Activated CD8-positive, alpha-beta memory T cell treated with anti-CD3 and anti-CD28 coated beads for 36 hours (primary cell): ENCODE results near the gene WDR54. TPM values are rescaled to one million over a fixed set of nuclear protein-coding genes. Genes with fewer than 3 reads are reported as not detected.

Experiments
- CTCF ChIA-PET: fragments of 350-600 bp; sonication (Branson Sonifier 250); formaldehyde crosslinking; loops from one replicate; lab custom pipeline; 2021; ENCODE audit warnings: antibody characterized with exemption; lab: Charles Lee
- POLR2A ChIA-PET: fragments of 350-600 bp; sonication (Branson Sonifier 250); formaldehyde crosslinking; loops from one replicate; lab custom pipeline; 2021; ENCODE audit warnings: antibody characterized with exemption; lab: Charles Lee
- total RNA-seq, 2 experiments: library from RNA; stranded (reverse); gene quantifications; one replicate each; pipeline ENCODE4 v1.2.3, GENCODE V29; 2021

Gene WDR54
- total RNA-seq, 2 experiments from 2014 or later = 101 to 102 TPM

DNA sequence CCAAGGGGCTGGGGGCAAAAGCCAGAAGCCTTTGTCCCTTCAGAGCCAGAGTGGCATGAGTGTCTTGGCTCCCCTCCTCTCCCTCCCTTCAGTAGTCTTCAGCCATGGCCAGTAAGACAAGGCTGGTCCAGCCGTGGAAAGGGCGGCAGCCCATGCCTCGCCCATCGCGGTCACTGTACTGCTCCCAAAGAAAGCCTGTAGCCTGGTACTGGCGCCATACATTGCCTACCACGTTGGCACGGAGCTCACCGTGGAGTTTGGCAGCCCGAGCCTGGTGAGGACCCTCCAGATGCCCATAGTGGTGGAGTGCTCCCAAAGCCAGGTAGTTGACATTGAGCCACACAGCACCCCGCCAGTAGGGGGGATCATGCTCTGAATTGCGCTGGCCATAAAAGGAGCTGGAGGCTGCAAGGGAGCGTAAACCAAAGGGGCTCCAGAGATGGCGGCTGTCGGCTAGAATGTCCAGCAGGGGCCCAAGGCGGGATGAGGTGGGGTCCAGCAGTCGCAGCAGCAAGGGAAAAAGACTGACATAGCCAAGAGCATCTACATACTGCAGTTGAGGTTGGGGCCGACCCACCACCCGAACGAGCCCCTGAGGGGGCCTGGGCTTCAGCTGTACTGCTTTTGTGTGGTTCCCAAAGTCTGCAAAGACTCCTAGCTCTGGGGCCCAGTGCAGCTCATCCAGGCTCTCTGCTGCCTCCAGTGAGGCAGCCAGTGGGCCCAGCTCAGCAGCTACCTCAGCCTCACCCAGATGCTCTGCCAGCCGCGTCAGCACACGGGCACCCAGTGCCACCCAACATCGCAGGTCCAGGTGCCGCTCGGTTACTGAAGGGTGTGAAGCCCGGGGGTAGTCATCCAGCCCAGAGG lies 39.9 kb downstream of the WDR54 start:
- ChIA-PET CTCF (interaction anchor here (0.8 kb wide), 1 partner anchor 27 kb away, joined by 3 read pairs; no protein-coding TSS in a partner anchor), POLR2A (interaction anchor here (0.5 kb wide), 1 partner anchor 282 kb away, joined by 4 read pairs; no protein-coding TSS in a partner anchor)

DNA sequence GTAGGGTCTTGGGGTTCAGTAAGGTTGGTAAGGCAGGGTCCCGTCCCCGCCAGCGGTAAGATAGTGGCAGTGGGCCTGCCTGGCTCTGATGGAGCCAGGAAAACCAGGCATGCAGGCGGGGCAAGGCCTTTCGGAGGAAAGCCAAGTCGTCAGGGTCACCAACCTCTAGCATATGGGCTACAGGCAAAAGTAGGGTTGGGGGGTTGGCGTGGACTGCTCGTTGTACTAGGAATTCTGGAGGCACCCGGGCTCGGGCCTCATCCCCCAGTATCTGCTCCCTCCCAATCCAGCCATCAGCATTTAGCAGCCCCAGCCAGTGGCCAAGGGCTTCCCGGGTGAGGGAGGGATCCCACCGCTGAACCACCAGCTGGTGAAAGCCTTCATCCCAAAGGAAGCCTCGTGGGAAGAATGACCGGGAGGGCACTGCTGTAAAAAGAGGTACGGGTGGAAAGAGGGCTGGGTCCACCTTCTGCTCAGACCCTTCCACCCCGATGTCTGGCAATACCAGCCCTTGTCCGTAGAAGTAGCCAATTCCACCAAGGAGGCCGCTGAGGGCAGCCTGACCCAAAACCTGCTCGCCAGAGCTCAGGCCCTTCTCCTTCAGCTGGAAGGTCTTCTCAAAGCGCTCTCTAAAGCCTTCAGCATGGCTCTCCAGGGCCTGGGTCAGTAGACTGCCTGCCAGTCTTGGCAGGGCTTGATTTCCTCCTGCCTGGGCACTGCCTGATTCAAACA lies 40.7 kb downstream of the WDR54 start:
- POLR2A ChIA-PET = interaction anchor here (0.5 kb wide), 1 partner anchor 283 kb away, joined by 4 read pairs; no protein-coding TSS in a partner anchor
- CTCF ChIA-PET = no interaction called here

DNA sequence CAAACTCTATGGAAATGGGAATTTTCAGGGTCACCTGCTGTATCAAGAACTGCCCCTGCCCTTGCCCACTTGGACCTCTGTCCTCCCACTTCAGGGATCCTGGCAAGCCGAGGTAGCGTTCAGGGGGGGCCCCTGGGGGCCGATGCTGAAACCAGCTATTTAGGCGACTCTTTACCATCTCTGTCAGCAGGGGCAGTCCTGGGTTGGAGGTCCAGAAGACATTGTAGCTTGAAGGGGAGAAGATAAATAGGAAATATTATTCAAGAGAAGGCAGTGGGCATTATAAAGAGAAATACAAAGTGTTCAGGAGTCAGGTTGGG lies 41.2 kb downstream of the WDR54 start:
- ChIA-PET POLR2A (no interaction called here), CTCF (no interaction called here)

DNA sequence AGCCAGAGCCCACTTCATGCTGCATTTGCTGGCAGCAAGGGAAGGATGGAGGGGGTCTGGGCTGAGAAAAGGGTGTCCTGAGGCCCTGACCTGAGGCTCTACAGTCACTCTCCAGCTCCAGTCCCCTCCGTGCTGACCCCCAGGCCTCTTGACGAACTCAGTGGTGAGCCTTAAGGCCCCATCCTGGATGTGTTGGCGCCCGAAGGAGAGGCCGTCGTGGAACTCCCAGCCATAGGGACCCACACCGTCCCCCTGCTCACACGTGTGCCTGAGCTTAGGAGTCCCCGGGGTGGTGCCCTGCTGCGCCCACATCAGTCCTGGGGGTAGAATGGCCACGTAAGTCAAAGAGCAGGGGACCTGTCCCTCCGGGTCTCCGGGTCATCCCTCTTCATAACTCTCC lies 42.9 kb downstream of the WDR54 start:
- ChIA-PET POLR2A (interaction anchor here (1.6 kb wide), 1 partner anchor 18 kb away, joined by 3 read pairs; the partner anchor contains the start of gene CCDC142), CTCF (interaction anchor here (1.2 kb wide), 1 partner anchor 90 kb away, joined by 6 read pairs; the partner anchor contains the start of gene LOXL3)

DNA sequence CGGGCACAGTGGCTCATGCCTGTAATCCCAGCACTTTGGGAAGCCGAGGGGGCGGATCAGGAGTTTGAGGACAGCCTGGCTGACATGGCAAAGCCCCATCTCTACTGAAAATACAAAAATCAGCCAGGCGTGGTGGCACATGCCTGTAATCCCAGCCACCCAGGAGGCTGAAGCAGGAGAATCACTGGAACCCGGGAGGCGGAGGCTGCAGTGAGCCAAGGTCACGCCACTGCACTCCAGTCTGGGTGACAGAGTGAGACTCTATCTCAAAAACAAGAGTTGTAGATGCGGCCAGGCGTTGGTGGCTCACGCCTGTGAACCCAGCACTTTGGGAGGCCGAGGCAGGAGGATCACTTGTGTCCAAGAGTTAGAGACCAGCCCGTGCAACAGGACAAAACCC lies 49.2 kb downstream of the WDR54 start:
- POLR2A ChIA-PET = interaction anchor here (0.6 kb wide), 1 partner anchor 19 kb away, joined by 5 read pairs; no protein-coding TSS in a partner anchor
- CTCF ChIA-PET = interaction anchor here (0.6 to 4.0 kb wide), 3 partner anchors 11 to 78 kb away, joined by 3 to 34 read pairs (median 3); partner anchors contain the start of genes CCDC142 and TTC31

DNA sequence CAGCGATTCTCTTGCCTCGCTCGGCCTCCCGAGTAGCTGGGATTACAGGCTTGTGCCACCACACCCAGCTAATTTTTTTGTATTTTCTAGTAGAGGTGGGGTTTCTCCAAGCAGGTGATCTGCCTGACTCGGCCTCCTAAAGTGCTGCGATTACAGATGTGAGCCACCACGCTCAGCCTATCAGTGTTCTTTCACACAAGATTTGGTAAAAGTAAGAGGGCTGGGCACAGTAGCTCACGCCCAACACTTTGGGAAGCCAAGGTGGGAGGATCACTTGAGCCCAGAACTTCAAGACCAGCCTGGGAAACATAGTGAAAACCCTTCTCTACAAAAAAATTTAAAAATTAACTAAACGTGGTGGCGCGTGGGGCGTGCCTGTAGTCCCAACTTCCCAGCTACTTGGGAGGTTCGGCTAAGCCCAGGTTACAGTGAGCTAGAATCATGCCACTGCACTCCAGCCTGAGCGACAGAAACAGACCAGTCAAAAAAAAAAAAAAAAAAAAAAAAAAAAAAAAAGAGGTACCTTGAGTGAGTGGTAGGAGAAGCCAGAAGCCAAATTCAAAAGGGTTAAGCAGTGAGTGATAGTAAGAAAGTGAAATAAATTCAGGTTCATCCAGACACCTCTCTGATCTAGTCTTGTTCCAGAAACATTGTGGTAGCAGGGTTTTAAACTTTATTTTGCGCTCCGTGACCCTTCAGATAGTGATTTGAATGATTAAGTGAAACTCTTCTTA lies 50.0 kb downstream of the WDR54 start:
- CTCF ChIA-PET = interaction anchor here (0.6 to 4.0 kb wide), 3 partner anchors 10 to 79 kb away, joined by 3 to 34 read pairs (median 3); partner anchors contain the start of genes CCDC142 and TTC31
- POLR2A ChIA-PET = interaction anchor here (0.7 to 2.6 kb wide), 3 partner anchors 13 to 107 kb away, joined by 7 to 13 read pairs (median 7); partner anchors contain the start of gene WBP1

DNA sequence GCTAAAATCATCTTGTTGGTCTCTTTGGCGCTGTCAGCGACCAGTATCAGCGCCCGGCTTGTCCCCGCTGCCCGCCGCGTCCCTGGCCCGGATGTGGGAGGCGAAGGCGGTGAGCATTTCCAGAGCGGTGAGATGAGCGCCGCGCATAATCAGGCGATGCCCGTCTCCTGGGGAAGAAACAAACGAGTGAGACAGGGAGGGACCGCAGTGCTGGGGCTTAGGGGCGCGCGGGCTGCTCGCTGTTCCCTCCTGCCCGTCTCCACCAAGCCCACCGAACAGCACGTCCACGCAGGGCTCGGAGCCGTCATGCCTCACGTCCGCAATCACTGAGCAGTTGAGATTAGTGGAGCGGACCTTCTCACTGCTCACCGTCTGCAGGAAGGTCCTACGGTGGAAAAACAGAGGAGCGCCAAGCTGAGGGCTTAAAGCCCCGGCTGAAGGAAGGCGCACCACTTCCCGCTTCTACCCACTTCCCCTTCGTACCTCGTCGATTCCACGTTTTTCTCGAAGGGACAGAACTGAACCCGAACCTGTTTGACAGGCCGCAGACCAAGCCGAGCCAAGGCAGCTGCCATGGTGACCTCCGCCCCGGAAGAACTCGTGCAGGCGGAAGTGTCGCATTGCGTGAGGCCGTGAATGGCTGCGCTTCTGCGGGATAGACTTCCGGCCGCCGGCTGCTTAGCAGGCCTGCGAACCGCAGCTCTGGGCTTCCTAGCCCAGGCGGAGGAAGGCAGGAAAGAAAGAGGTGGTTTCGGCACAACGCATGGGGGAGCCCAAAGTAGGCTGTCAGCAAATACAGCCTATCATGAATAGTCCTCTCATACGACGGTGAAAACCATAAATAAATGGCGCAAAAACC lies 50.8 kb downstream of the WDR54 start, which contains the start of gene MRPL53:
Gene MRPL53 (minus strand): TSS at position 595 of the 859 bp plus-strand sequence. CDS start 20 bp downstream, at position 575.
- CTCF ChIA-PET = interaction anchor here (0.7 to 4.0 kb wide), 3 partner anchors 9 to 61 kb away, joined by 3 to 34 read pairs (median 7); partner anchors contain the start of genes AUP1, CCDC142, HTRA2 and TTC31

DNA sequence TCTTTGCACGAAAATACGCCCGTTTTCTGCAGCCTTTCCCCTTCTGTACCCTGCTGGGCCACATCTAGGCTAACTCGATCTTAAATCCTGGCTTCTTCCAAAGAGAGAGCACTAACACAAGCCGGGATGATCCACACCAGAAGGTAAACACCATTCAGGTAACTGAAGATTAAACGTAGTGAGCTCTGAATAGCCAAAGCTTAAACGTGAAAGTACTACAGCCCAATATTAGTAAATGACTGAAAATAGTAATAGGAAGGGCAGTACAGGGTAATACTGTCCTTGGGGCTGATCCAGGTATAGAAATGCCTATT lies 51.4 kb downstream of the WDR54 start:
- CTCF ChIA-PET = interaction anchor here (0.7 to 4.0 kb wide), 3 partner anchors 9 to 60 kb away, joined by 3 to 34 read pairs (median 7); partner anchors contain the start of genes AUP1, CCDC142, HTRA2 and TTC31
- POLR2A ChIA-PET = interaction anchor here (1.0 to 2.6 kb wide), 4 partner anchors 9 to 56 kb away, joined by 3 to 13 read pairs (median 6); partner anchors contain the start of genes AUP1, CCDC142, HTRA2 and WBP1

More for the DNA sequence above, 50.8 kb downstream of the WDR54 start, which contains the start of gene MRPL53:
- POLR2A ChIA-PET = interaction anchor here (1.0 to 2.6 kb wide), 5 partner anchors 10 to 57 kb away, joined by 3 to 13 read pairs (median 7); partner anchors contain the start of genes AUP1, CCDC142, HTRA2 and WBP1

DNA sequence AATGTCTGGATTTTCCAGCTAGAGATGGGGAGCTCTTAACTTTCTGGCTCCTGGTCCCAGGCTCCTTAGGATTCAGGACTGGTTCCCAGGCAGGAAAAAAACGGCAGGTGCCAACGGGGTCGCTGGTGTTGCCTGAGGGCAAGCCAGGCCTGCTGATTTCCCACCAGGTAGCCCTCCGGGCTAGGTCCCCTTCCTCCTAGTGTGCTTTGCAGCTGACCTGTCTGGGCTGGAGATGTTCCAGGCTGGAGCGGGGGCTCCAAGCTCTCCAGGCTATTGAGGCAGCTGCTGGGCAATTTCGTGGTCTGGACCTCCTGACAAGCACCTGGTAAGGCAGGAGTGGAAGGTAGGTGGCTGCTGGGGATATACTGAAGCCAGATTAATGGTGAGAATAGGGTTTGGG lies 53.0 kb downstream of the WDR54 start:
- POLR2A ChIA-PET = interaction anchor here (0.7 kb wide), 2 partner anchors 26 to 56 kb away, joined by 4 to 10 read pairs; no protein-coding TSS in a partner anchor
- CTCF ChIA-PET = interaction anchor here (0.7 to 4.0 kb wide), 4 partner anchors 7 to 55 kb away, joined by 3 to 34 read pairs (median 5); partner anchors contain the start of genes AUP1, CCDC142, HTRA2 and TTC31

DNA sequence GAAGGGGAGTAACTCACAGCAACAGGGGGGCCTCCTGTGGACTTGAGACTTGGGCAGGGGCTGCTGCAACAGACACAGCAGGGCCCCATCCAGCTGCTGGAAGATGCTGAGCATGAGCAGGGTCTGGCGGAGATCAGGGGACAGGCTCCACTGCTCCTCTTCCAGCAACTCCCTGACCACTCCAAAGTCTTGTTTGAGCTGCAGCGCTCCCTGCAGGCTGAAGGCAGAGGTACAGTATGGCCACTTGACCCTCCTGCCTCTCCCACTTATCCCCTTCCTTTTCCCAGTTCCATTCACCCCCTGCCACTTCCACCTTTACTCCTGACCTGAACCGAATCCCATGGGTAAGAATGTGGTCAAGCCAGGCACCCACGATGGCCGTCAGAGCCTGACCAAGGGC lies 53.4 kb downstream of the WDR54 start:
- ChIA-PET CTCF (interaction anchor here (1.3 to 2.4 kb wide), 2 partner anchors 34 to 55 kb away, joined by 3 to 7 read pairs; partner anchors contain the start of genes AUP1 and HTRA2), POLR2A (interaction anchor here (0.6 kb wide), 1 partner anchor 23 kb away, joined by 5 read pairs; no protein-coding TSS in a partner anchor)

Other genes starting within 250 kb of the WDR54 start
- gene MOB1A, start 242.9 kb upstream of the WDR54 start, total RNA-seq = 100 to 1,000 TPM; 157 to 164 TPM
- 100 to 1,000 TPM; 463 to 467 TPM for gene MTHFD2, start 223.1 kb upstream of the WDR54 start, total RNA-seq
- gene SLC4A5, start 78.3 kb upstream of the WDR54 start, total RNA-seq = 1 to 10 TPM; 1.2 to 1.6 TPM
- 100 to 1,000 TPM in 1 of 2 experiments, 10 to 100 TPM in 1; 92.9 to 102 TPM for gene DCTN1, start 41.4 kb upstream of the WDR54 start, total RNA-seq
- 1 to 10 TPM; 3.1 to 3.8 TPM for gene C2orf81, start 111 bp upstream of the WDR54 start, total RNA-seq
- 1 to 10 TPM; 1.2 to 1.6 TPM for gene RTKN, start 20.2 kb downstream of the WDR54 start, total RNA-seq
- gene INO80B, start 33.4 kb downstream of the WDR54 start, total RNA-seq = 10 to 100 TPM; 40.4 to 41.1 TPM
- 10 to 100 TPM; 24.9 to 28.7 TPM for gene WBP1, start 36.7 kb downstream of the WDR54 start, total RNA-seq
- 10 to 100 TPM; 82.6 to 83.9 TPM for gene MOGS, start 43.7 kb downstream of the WDR54 start, total RNA-seq
- 100 to 1,000 TPM; 116 to 120 TPM for gene MRPL53, start 51.0 kb downstream of the WDR54 start, total RNA-seq
- 10 to 100 TPM; 18.9 to 20.2 TPM for gene CCDC142, start 61.3 kb downstream of the WDR54 start, total RNA-seq
- gene TTC31, start 61.4 kb downstream of the WDR54 start, total RNA-seq = 10 to 100 TPM; 22.9 to 23.5 TPM
- gene LBX2, start 77.9 kb downstream of the WDR54 start, total RNA-seq = under 1 TPM; 0.36 to 0.51 TPM
- gene PCGF1, start 86.0 kb downstream of the WDR54 start, total RNA-seq = 10 to 100 TPM; 23.8 to 26.1 TPM
- under 1 TPM; 0.25 TPM for gene TLX2, start 92.7 kb downstream of the WDR54 start, total RNA-seq
- gene DQX1, start 104.5 kb downstream of the WDR54 start, total RNA-seq = under 1 TPM; 0.75 to 0.91 TPM
- 100 to 1,000 TPM; 200 to 208 TPM for gene AUP1, start 108.0 kb downstream of the WDR54 start, total RNA-seq
- gene HTRA2, start 108.2 kb downstream of the WDR54 start, total RNA-seq = 10 to 100 TPM; 77.0 to 79.0 TPM
- gene LOXL3, start 132.2 kb downstream of the WDR54 start, total RNA-seq = 1 to 10 TPM; 1.4 to 1.6 TPM
- 10 to 100 TPM; 22.5 to 22.7 TPM for gene DOK1, start 133.0 kb downstream of the WDR54 start, total RNA-seq
- gene M1AP, start 226.6 kb downstream of the WDR54 start, total RNA-seq = not detected
- gene SEMA4F, start 232.5 kb downstream of the WDR54 start, total RNA-seq = 1 to 10 TPM; 5.2 to 5.9 TPM